ENCODE measurements around the gene CLEC6A.

The CLEC6A gene

GRCh38 chr12:8508223-8508622 is 52.5 kb downstream of the CLEC6A start:
- Histone ChIP-seq H3K27me3 (replicated peaks in 2 of 5; ENCODE audit: control insufficient read depth in 4 of 5, insufficient read depth in 5 of 5, low read length in 4 of 5) (peaks cover 0 to 3% (median 0%) of the 10 kb centered on the region in 5 experiments), H3K27ac (ENCODE audit: insufficient read depth in 1 of 2, low read depth in 1 of 2, low read length in 2 of 2, poor library complexity in 1 of 2, severe bottlenecking in 2 of 2) (no peak overlapping the region), H3K9me3 (ENCODE audit: control extremely low read depth in 1 of 5, control insufficient read depth in 4 of 5, insufficient read depth in 2 of 5, low read depth in 1 of 5, low read length in 4 of 5) (no peaks in the 10 kb centered on the region), H3K4me1 (ENCODE audit: control extremely low read depth in 1 of 4, control insufficient read depth in 4 of 4, insufficient read depth in 4 of 4, low read length in 3 of 4) (peaks cover 0 to 10% (median 0%) of the 10 kb centered on the region in 4 experiments), H3K36me3 (ENCODE audit: control insufficient read depth in 4 of 4, insufficient read depth in 4 of 4, low read length in 3 of 4) (no peaks in the 10 kb centered on the region), H3K4me3 (ENCODE audit: control insufficient read depth in 1 of 7, extremely low read depth in 1 of 7, insufficient read depth in 4 of 7, low read depth in 2 of 7, low read length in 6 of 7) (no peak overlapping the region)
- 100% methylated on average over 3 of the region's 3 CpGs for WGBS (ENCODE audit: insufficient coverage)
- ChIA-PET CTCF (no interaction called here), POLR2A (no interaction called here)
- no peak for DNase-seq

- H3K4me3 ChIP-seq (ENCODE audit: control insufficient read depth in 1 of 7, extremely low read depth in 1 of 7, insufficient read depth in 4 of 7, low read depth in 2 of 7, low read length in 6 of 7) = no peak overlapping the region
- WGBS (ENCODE audit: insufficient coverage) = 89% methylated on average over 8 of the region's 12 CpGs
- H3K36me3 ChIP-seq (ENCODE audit: control insufficient read depth in 4 of 4, insufficient read depth in 4 of 4, low read length in 3 of 4) = no peaks in the 10 kb centered on the region
- CTCF ChIA-PET = interaction anchor here (1.0 kb wide), 1 partner anchor 9 kb away, joined by 3 read pairs; no protein-coding TSS in a partner anchor
- DNase-seq = no peak
- POLR2A ChIA-PET = no interaction called here
- no peak overlapping the region for H3K27ac ChIP-seq (ENCODE audit: insufficient read depth in 1 of 2, low read depth in 1 of 2, low read length in 2 of 2, poor library complexity in 1 of 2, severe bottlenecking in 2 of 2)
- H3K4me1 ChIP-seq (ENCODE audit: control extremely low read depth in 1 of 4, control insufficient read depth in 4 of 4, insufficient read depth in 4 of 4, low read length in 3 of 4) = peaks cover 0 to 10% (median 0%) of the 10 kb centered on the region in 4 experiments
- H3K27me3 ChIP-seq (replicated peaks in 2 of 5; ENCODE audit: control insufficient read depth in 4 of 5, insufficient read depth in 5 of 5, low read length in 4 of 5) = peaks cover 0 to 3% (median 0%) of the 10 kb centered on the region in 5 experiments
- no peaks in the 10 kb centered on the region for H3K9me3 ChIP-seq (ENCODE audit: control extremely low read depth in 1 of 5, control insufficient read depth in 4 of 5, insufficient read depth in 2 of 5, low read depth in 1 of 5, low read length in 4 of 5)
These were observed 53.4 kb downstream of the CLEC6A start for GRCh38 chr12:8508910-8509841.

GRCh38 chr12:8513256-8513655 is 57.5 kb downstream of the CLEC6A start, which contains the start of gene CLEC4D:
Gene CLEC4D (plus strand): TSS chr12:8513503. CDS start chr12:8513733, 230 bp downstream.
- Histone ChIP-seq H3K4me1 (ENCODE audit: control extremely low read depth in 1 of 4, control insufficient read depth in 4 of 4, insufficient read depth in 4 of 4, low read length in 3 of 4) (peaks cover 0 to 10% (median 1%) of the 10 kb centered on the region in 4 experiments), H3K36me3 (ENCODE audit: control insufficient read depth in 4 of 4, insufficient read depth in 4 of 4, low read length in 3 of 4) (no peaks in the 10 kb centered on the region), H3K27ac (ENCODE audit: insufficient read depth in 1 of 2, low read depth in 1 of 2, low read length in 2 of 2, poor library complexity in 1 of 2, severe bottlenecking in 2 of 2) (no peak within 1 kb of the TSS), H3K9me3 (ENCODE audit: control extremely low read depth in 1 of 5, control insufficient read depth in 4 of 5, insufficient read depth in 2 of 5, low read depth in 1 of 5, low read length in 4 of 5) (no peaks in the 10 kb centered on the region), H3K4me3 (ENCODE audit: control insufficient read depth in 1 of 7, extremely low read depth in 1 of 7, insufficient read depth in 4 of 7, low read depth in 2 of 7, low read length in 6 of 7) (peak within 1 kb of the TSS in 1 of 7 experiments; percentile 58), H3K27me3 (replicated peaks in 2 of 5; ENCODE audit: control insufficient read depth in 4 of 5, insufficient read depth in 5 of 5, low read length in 4 of 5) (no peaks in the 10 kb centered on the region)
- ChIA-PET CTCF (no interaction called here), POLR2A (no interaction called here)
- DNase-seq = no peak
- 86% methylated on average over 1 of the region's 4 CpGs for WGBS (ENCODE audit: insufficient coverage)

GRCh38 chr12:8517971-8518370 is 62.2 kb downstream of the CLEC6A start:
- Histone ChIP-seq H3K36me3 (ENCODE audit: control insufficient read depth in 4 of 4, insufficient read depth in 4 of 4, low read length in 3 of 4) (no peaks in the 10 kb centered on the region), H3K27me3 (replicated peaks in 2 of 5; ENCODE audit: control insufficient read depth in 4 of 5, insufficient read depth in 5 of 5, low read length in 4 of 5) (no peaks in the 10 kb centered on the region), H3K4me3 (ENCODE audit: control insufficient read depth in 1 of 7, extremely low read depth in 1 of 7, insufficient read depth in 4 of 7, low read depth in 2 of 7, low read length in 6 of 7) (no peak overlapping the region), H3K27ac (ENCODE audit: insufficient read depth in 1 of 2, low read depth in 1 of 2, low read length in 2 of 2, poor library complexity in 1 of 2, severe bottlenecking in 2 of 2) (no peak overlapping the region), H3K4me1 (ENCODE audit: control extremely low read depth in 1 of 4, control insufficient read depth in 4 of 4, insufficient read depth in 4 of 4, low read length in 3 of 4) (peaks cover 4 to 13% (median 7%) of the 10 kb centered on the region in 4 experiments), H3K9me3 (ENCODE audit: control extremely low read depth in 1 of 5, control insufficient read depth in 4 of 5, insufficient read depth in 2 of 5, low read depth in 1 of 5, low read length in 4 of 5) (no peaks in the 10 kb centered on the region)
- DNase-seq = no peak
- ChIA-PET POLR2A (no interaction called here), CTCF (interaction anchor here (1.4 kb wide), 1 partner anchor 11 kb away, joined by 3 read pairs; no protein-coding TSS in a partner anchor)
- no CpG with 5 or more reads among the region's 2 CpGs for WGBS (ENCODE audit: insufficient coverage)

GRCh38 chr12:8519171-8519570 is 63.4 kb downstream of the CLEC6A start:
- no peaks in the 10 kb centered on the region for H3K9me3 ChIP-seq (ENCODE audit: control extremely low read depth in 1 of 5, control insufficient read depth in 4 of 5, insufficient read depth in 2 of 5, low read depth in 1 of 5, low read length in 4 of 5)
- ChIA-PET CTCF (interaction anchor here (1.4 kb wide), 1 partner anchor 10 kb away, joined by 3 read pairs; no protein-coding TSS in a partner anchor), POLR2A (no interaction called here)
- H3K27ac ChIP-seq (ENCODE audit: insufficient read depth in 1 of 2, low read depth in 1 of 2, low read length in 2 of 2, poor library complexity in 1 of 2, severe bottlenecking in 2 of 2) = no peak overlapping the region
- peaks cover 4 to 13% (median 7%) of the 10 kb centered on the region in 4 experiments for H3K4me1 ChIP-seq (ENCODE audit: control extremely low read depth in 1 of 4, control insufficient read depth in 4 of 4, insufficient read depth in 4 of 4, low read length in 3 of 4)
- no peaks in the 10 kb centered on the region for H3K27me3 ChIP-seq (replicated peaks in 2 of 5; ENCODE audit: control insufficient read depth in 4 of 5, insufficient read depth in 5 of 5, low read length in 4 of 5)
- H3K4me3 ChIP-seq (ENCODE audit: control insufficient read depth in 1 of 7, extremely low read depth in 1 of 7, insufficient read depth in 4 of 7, low read depth in 2 of 7, low read length in 6 of 7) = no peak overlapping the region
- peak in 1 of 3 donors; percentile 21 for DNase-seq
- H3K36me3 ChIP-seq (ENCODE audit: control insufficient read depth in 4 of 4, insufficient read depth in 4 of 4, low read length in 3 of 4) = no peaks in the 10 kb centered on the region
- 63% methylated on average over 4 of the region's 4 CpGs for WGBS (ENCODE audit: insufficient coverage)

- Histone ChIP-seq H3K4me3 (ENCODE audit: control insufficient read depth in 1 of 7, extremely low read depth in 1 of 7, insufficient read depth in 4 of 7, low read depth in 2 of 7, low read length in 6 of 7) (no peak overlapping the region), H3K9me3 (ENCODE audit: control extremely low read depth in 1 of 5, control insufficient read depth in 4 of 5, insufficient read depth in 2 of 5, low read depth in 1 of 5, low read length in 4 of 5) (peaks cover 0 to 4% (median 0%) of the 10 kb centered on the region in 5 experiments), H3K27me3 (replicated peaks in 2 of 5; ENCODE audit: control insufficient read depth in 4 of 5, insufficient read depth in 5 of 5, low read length in 4 of 5) (no peaks in the 10 kb centered on the region), H3K27ac (ENCODE audit: insufficient read depth in 1 of 2, low read depth in 1 of 2, low read length in 2 of 2, poor library complexity in 1 of 2, severe bottlenecking in 2 of 2) (no peak overlapping the region), H3K36me3 (ENCODE audit: control insufficient read depth in 4 of 4, insufficient read depth in 4 of 4, low read length in 3 of 4) (no peaks in the 10 kb centered on the region), H3K4me1 (ENCODE audit: control extremely low read depth in 1 of 4, control insufficient read depth in 4 of 4, insufficient read depth in 4 of 4, low read length in 3 of 4) (no peaks in the 10 kb centered on the region)
- WGBS (ENCODE audit: insufficient coverage) = 99% methylated on average over 23 of the region's 30 CpGs
- CTCF ChIA-PET = interaction anchor here (0.9 kb wide), 1 partner anchor 81 kb away, joined by 3 read pairs; no protein-coding TSS in a partner anchor
- no peak for DNase-seq
- POLR2A ChIA-PET = no interaction called here
These were observed 71.7 kb downstream of the CLEC6A start for GRCh38 chr12:8527250-8528130.

All from common myeloid progenitor, CD34-positive (primary cell).